ENCODE results near the gene EBPL. TPM values are rescaled to one million over a fixed set of nuclear protein-coding genes. Genes with fewer than 3 reads are reported as not detected.

The EBPL gene
- total RNA-seq, 1 donor from 2014 or later = 56.5 TPM

DNA sequence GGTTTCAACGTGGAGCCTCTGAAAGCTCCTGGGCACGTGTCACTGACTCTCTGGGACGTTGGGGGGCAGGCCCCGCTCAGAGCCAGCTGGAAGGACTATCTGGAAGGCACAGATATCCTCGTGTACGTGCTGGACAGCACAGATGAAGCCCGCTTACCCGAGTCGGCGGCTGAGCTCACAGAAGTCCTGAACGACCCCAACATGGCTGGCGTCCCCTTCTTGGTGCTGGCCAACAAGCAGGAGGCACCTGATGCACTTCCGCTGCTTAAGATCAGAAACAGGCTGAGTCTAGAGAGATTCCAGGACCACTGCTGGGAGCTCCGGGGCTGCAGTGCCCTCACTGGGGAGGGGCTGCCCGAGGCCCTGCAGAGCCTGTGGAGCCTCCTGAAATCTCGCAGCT, 60.7 kb downstream of the EBPL start:
- H3K4me3 Mint-ChIP-seq = no peak overlapping the region
- TF ChIP-seq, protein P1, sequence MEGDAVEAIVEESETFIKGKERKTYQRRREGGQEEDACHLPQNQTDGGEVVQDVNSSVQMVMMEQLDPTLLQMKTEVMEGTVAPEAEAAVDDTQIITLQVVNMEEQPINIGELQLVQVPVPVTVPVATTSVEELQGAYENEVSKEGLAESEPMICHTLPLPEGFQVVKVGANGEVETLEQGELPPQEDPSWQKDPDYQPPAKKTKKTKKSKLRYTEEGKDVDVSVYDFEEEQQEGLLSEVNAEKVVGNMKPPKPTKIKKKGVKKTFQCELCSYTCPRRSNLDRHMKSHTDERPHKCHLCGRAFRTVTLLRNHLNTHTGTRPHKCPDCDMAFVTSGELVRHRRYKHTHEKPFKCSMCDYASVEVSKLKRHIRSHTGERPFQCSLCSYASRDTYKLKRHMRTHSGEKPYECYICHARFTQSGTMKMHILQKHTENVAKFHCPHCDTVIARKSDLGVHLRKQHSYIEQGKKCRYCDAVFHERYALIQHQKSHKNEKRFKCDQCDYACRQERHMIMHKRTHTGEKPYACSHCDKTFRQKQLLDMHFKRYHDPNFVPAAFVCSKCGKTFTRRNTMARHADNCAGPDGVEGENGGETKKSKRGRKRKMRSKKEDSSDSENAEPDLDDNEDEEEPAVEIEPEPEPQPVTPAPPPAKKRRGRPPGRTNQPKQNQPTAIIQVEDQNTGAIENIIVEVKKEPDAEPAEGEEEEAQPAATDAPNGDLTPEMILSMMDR (conservative IDR thresholded peaks at IDR 0.05) = no peak
- peaks cover 10% of the 10 kb centered on the region for H3K4me1 Mint-ChIP-seq (ENCODE audit: unreplicated experiment)
- no peak overlapping the region for H3K27ac Mint-ChIP-seq
- H3K9me3 Mint-ChIP-seq = no peaks in the 10 kb centered on the region
- H3K36me3 Mint-ChIP-seq = no peaks in the 10 kb centered on the region
- DNase-seq (ENCODE audit: extremely low spot score, unreplicated experiment) = no peak
- H3K27me3 Mint-ChIP-seq = no peaks in the 10 kb centered on the region

DNA sequence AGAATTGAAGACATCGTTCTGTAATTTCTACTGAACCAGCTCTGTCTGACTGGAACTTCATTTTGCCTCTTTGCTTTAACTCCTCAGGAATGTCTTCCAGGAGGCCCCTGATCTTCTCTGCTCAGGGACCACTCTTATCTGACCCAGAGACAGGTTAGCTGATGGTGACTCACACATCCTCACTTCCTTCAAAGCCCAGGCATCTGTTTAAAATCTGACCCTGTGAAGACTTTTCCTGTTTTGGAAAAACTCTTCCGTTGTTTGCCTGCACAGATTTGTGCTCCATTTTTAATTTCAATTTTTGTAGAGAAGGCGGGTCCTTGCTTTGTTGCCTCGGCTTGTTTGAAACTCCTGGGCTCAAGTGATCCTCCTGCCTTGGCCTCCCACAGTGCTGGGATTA, 61.3 kb downstream of the EBPL start:
- Mint-ChIP-seq H3K27me3 (no peaks in the 10 kb centered on the region), H3K4me3 (no peak overlapping the region), H3K4me1 (ENCODE audit: unreplicated experiment) (peaks cover 11% of the 10 kb centered on the region), H3K27ac (no peak overlapping the region), H3K36me3 (no peaks in the 10 kb centered on the region), H3K9me3 (no peaks in the 10 kb centered on the region)
- TF ChIP-seq, protein P1 (conservative IDR thresholded peaks at IDR 0.05) = no peak
- no peak for DNase-seq (ENCODE audit: extremely low spot score, unreplicated experiment)

DNA sequence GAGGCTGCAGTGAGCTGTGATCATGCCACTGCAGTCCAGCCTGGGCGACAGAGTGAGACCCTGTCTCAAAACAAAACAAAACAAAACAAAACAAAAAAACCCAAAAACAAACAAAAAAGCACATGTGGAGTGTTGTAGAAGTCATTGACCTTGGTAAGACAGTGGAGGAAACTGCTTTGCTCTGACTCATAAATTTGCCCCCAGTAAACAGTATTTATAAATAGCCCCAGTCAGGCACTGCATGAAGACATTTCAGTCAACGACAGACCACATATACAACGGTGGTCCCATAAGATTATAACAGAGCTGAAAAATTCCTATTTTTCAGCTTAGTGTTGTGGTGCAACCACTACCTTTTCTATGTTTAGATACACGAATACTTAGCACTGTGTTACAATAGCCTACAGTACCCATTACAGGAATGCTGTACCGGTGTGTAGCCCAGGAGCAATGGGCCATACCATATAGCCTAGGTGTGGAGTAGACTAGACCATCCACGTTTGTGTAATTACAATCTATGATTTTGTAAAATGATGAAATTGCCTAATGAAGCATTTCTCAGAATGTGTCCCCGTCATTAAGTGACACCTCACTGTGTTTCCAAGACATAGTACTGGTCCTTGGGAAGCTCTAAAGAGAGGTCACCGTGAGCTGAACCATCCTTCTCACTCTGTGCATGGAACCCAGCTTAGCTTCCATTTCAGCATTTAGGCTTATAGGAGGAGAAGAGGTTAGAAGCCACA, 61.9 kb downstream of the EBPL start:
- Mint-ChIP-seq H3K9me3 (no peaks in the 10 kb centered on the region), H3K36me3 (no peaks in the 10 kb centered on the region), H3K27ac (no peak overlapping the region), H3K4me3 (no peak overlapping the region), H3K4me1 (ENCODE audit: unreplicated experiment) (peaks cover 11% of the 10 kb centered on the region), H3K27me3 (no peaks in the 10 kb centered on the region)
- TF ChIP-seq, protein P1 (conservative IDR thresholded peaks at IDR 0.05) = no peak
- DNase-seq (ENCODE audit: extremely low spot score, unreplicated experiment) = no peak

DNA sequence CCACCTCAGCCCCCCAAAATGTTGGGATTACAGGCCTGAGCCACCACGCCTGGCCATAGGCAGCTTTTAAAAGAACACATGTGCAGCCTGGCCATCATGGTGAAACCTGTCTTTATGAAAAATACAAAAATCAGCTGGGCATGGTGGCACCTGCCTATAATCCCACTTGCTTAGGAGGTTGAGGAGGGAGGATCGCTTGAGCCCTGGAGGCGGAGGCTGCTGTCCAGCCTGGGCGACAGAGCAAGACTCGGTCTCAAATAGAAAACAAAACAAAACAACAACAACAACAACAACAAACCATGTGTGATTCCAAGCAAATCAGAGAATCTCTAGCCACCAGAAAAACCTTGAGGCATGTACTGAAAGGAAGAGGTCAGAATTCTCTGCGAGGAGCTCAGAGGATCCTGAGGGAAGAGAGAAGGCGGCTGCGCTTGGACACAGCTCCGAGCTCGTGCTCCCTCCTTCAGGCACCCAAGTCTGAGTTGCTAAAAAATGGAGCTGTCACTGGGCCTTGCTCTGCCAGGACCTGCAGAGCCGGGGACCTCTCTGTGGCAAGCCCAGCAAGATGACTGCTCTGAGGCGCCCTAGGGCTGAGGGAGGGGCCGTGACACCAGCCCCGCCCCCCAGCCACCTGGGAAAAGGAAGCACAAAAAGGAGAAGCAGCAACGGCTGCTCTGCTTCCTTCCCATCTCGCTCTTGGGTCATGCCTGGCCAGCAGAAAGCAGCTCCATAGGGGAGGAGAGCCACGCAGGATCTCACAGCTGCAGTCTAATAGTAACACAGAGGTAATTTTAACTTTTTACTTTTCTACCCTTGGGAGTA, 63.2 kb downstream of the EBPL start, which contains the start of gene ARL11:
Gene ARL11, plus strand, starts transcription at position 677 of the 822 bp plus-strand sequence. CDS start 1,941 bp downstream, outside the sequence.
- Mint-ChIP-seq H3K4me3 (peak within 1 kb of the TSS; percentile 34), H3K27me3 (no peaks in the 10 kb centered on the region), H3K36me3 (no peaks in the 10 kb centered on the region), H3K4me1 (ENCODE audit: unreplicated experiment) (peaks cover 11% of the 10 kb centered on the region), H3K9me3 (no peaks in the 10 kb centered on the region), H3K27ac (peak within 1 kb of the TSS; percentile 34)
- no peak for DNase-seq (ENCODE audit: extremely low spot score, unreplicated experiment)
- TF ChIP-seq, protein P1 (conservative IDR thresholded peaks at IDR 0.05) = no peak

DNA sequence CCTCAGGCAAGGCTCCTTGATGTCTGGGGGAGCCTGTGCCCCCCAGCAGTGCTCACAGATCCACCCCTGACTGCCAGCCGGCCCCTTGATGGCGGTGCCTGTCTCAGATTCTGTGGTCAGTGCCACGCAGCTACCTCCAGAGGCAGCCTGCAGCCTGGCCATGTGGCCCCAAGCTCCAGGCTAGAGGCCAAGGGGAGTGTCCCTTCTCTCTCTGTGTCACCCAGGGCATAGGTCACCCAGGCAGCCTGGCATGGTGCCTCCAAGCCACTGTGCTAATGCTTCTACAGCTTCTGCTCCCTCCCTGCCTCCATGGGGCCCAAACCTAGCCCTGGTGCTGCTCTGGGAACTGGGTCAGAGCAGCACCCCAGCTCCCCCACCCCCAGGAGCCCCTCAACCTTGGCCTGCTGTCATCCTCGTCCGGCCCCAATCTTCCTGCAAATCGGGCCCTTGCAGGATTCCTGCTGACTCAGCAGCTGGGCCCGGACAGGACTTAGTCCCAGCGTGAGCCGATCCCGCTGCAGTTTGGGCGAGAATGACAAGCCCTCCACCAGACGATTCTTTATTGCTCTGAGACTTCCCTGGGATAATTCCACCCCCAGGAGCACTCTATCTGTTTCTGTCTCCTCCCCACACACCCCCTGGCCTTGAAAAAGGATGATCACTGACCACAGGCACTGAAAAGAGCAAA, 65.8 kb downstream of the EBPL start:
- no peak overlapping the region for H3K27ac Mint-ChIP-seq
- H3K9me3 Mint-ChIP-seq = no peaks in the 10 kb centered on the region
- peaks cover 11% of the 10 kb centered on the region for H3K4me1 Mint-ChIP-seq (ENCODE audit: unreplicated experiment)
- H3K4me3 Mint-ChIP-seq = no peak overlapping the region
- H3K36me3 Mint-ChIP-seq = no peaks in the 10 kb centered on the region
- H3K27me3 Mint-ChIP-seq = no peaks in the 10 kb centered on the region
- TF ChIP-seq, protein P1 (conservative IDR thresholded peaks at IDR 0.05) = no peak
- no peak for DNase-seq (ENCODE audit: extremely low spot score, unreplicated experiment)

All from type B pancreatic cell (in vitro differentiated cells).